SK-N-SH (cell line): ENCODE measurements around the gene SEZ6L2. TPM values are rescaled to one million over a fixed set of nuclear protein-coding genes. Genes with fewer than 3 reads are reported as not detected.

Experiments used
- CTCF ChIA-PET: fragments of 300-600, 350-600 bp; formaldehyde crosslinking; extraction: SDS; loops from one replicate; lab custom pipeline; 2021; lab: Yijun Ruan, JAX
- POLR2A ChIA-PET: fragments of 350-600 bp; sonication (Branson Sonifier 250); formaldehyde crosslinking; extraction: SDS; loops from one replicate; lab custom pipeline; 2020; ENCODE audit warnings: antibody characterized with exemption, inconsistent platforms; lab: Yijun Ruan, JAX
- DNase-seq: peaks from one replicate; pipeline ENCODE4 v3.0.0; 2012
- H2AFZ ChIP-seq: fragments of 200-600 bp; sonication (generic); 2 replicates; pipeline ENCODE4 v1.8.1; 2016; ENCODE audit warnings: antibody characterized with exemption, mild to moderate bottlenecking, low read depth
- H3F3A ChIP-seq: fragments of 200-600 bp; sonication (generic); replicated peaks from 2 replicates; pipeline ENCODE3; 2016; ENCODE audit warnings: antibody characterized with exemption, mild to moderate bottlenecking; ENCODE audit not compliant: insufficient read depth
- H3K27ac ChIP-seq, 2 experiments: fragments of 200-500 bp in 1 of 2; fragments of 200-600 bp in 1 of 2; sonication (Bioruptor generic) in 1 of 2; sonication (generic), shearing (Covaris generic) in 1 of 2; 2 replicates each; pipeline versions ENCODE4 v1.5.1 to v1.6.1; 2014 to 2016; ENCODE audit warnings: low read depth in 2 of 2, inconsistent platforms in 1 of 2, low read length in 1 of 2, mild to moderate bottlenecking in 1 of 2, mixed read lengths in 1 of 2
- H3K27me3 ChIP-seq: fragments of 200-600 bp; sonication (generic), shearing (Covaris generic); 2 replicates; pipeline ENCODE4 v1.6.1; 2016; ENCODE audit warnings: mixed run types; ENCODE audit not compliant: insufficient read depth
- H3K36me3 ChIP-seq, 2 experiments: fragments of 200-500 bp in 1 of 2; fragments of 200-600 bp in 1 of 2; sonication (Bioruptor generic) in 1 of 2; sonication (generic) in 1 of 2; replicated peaks in 1 of 2; 2 replicates each; pipeline versions ENCODE3 to v1.5.1; 2014 to 2016; ENCODE audit warnings: low read length in 1 of 2, mild to moderate bottlenecking in 1 of 2; ENCODE audit not compliant: insufficient read depth in 2 of 2, control insufficient read depth in 1 of 2
- H3K4me1 ChIP-seq, 2 experiments: fragments of 200-500 bp in 1 of 2; fragments of 200-600 bp in 1 of 2; sonication (Bioruptor generic) in 1 of 2; sonication (generic), shearing (Covaris generic) in 1 of 2; 2 replicates each; pipeline versions ENCODE4 v1.5.1 to v1.6.1; 2014 to 2016; ENCODE audit warnings: low read depth in 1 of 2, low read length in 1 of 2, mixed run types in 1 of 2; ENCODE audit not compliant: insufficient read depth in 2 of 2, control insufficient read depth in 1 of 2
- H3K4me2 ChIP-seq: fragments of 200-600 bp; sonication (generic), shearing (Covaris generic); 2 replicates; pipeline ENCODE4 v1.6.1; 2017; ENCODE audit warnings: mixed run types
- H3K4me3 ChIP-seq, 2 experiments: fragments of 200-500 bp in 1 of 2; fragments of 200-600 bp in 1 of 2; sonication (Bioruptor generic) in 1 of 2; sonication (generic), shearing (Covaris generic) in 1 of 2; 2 replicates each; pipeline versions ENCODE4 v1.5.1 to v1.8.1; 2014 to 2016; ENCODE audit warnings: low read depth in 2 of 2, inconsistent platforms in 1 of 2, low read length in 1 of 2, mild to moderate bottlenecking in 1 of 2, mixed read lengths in 1 of 2, moderate library complexity in 1 of 2
- H3K79me2 ChIP-seq: fragments of 200-600 bp; sonication (generic); 2 replicates; pipeline ENCODE4 v1.8.1; 2017; ENCODE audit warnings: mild to moderate bottlenecking; ENCODE audit not compliant: insufficient read depth
- H3K9ac ChIP-seq: fragments of 200-600 bp; sonication (generic); 2 replicates; pipeline ENCODE4 v1.6.1; 2017; ENCODE audit warnings: mixed run types
- H3K9me2 ChIP-seq: fragments of 200-600 bp; sonication (generic); 2 replicates; pipeline ENCODE4 v1.6.1; 2017; ENCODE audit warnings: mixed run types
- H3K9me3 ChIP-seq: fragments of 200-600 bp; sonication (generic); 2 replicates; pipeline ENCODE4 v1.6.1; 2017; ENCODE audit warnings: mixed run types, mild to moderate bottlenecking, moderate library complexity
- H4K20me1 ChIP-seq: fragments of 200-600 bp; sonication (generic); 2 replicates; pipeline ENCODE4 v1.6.1; 2017; ENCODE audit warnings: mild to moderate bottlenecking, mixed run types; ENCODE audit not compliant: insufficient read depth
- FOSL2 ChIP-seq: IDR thresholded peaks from 2 replicates; pipeline ENCODE4 v1.4.0; 2012; ENCODE audit warnings: low read depth, mild to moderate bottlenecking, moderate library complexity, borderline replicate concordance
- FOXM1 ChIP-seq: IDR thresholded peaks from 2 replicates; pipeline ENCODE4 v1.4.0; 2012; ENCODE audit warnings: low read depth, mild to moderate bottlenecking
- JUND ChIP-seq: IDR thresholded peaks from 2 replicates; pipeline ENCODE4 v1.4.0; 2012
- MEF2A ChIP-seq: IDR thresholded peaks from 2 replicates; pipeline ENCODE4 v1.4.0; 2012; ENCODE audit warnings: low read depth, borderline replicate concordance
- NFIC ChIP-seq: IDR thresholded peaks from 2 replicates; pipeline ENCODE4 v1.4.0; 2012; ENCODE audit warnings: borderline replicate concordance
- RXRA ChIP-seq: IDR thresholded peaks from 2 replicates; pipeline ENCODE4 v1.4.0; 2012; ENCODE audit warnings: low read depth, mild to moderate bottlenecking, borderline replicate concordance
- TCF12 ChIP-seq: IDR thresholded peaks from 2 replicates; pipeline ENCODE4 v1.4.0; 2012
- WGBS: methylation state at CpG from one replicate; pipeline ENCODE4 v1.1.6; 2017; ENCODE audit warnings: low lambda C conversion rate; 5-methylcytosine and 5-hydroxymethylcytosine counted together
- polyA plus RNA-seq, 3 experiments: library from polyadenylated mRNA; depleted of rRNA; stranded (reverse); fragments of >200 nt; gene quantifications; 2 replicates each; pipeline ENCODE4 v1.2.3, GENCODE V29; 2012
- TF ChIP-seq, protein P1 (sequence below): IDR thresholded peaks from 2 replicates; pipeline ENCODE4 v1.6.1; 2012; ENCODE audit warnings: mild to moderate bottlenecking, low read depth, low read length, moderate library complexity
- TF ChIP-seq, protein P2 (sequence below): IDR thresholded peaks from 2 replicates; pipeline ENCODE4 v1.4.0; 2012; ENCODE audit warnings: low read depth
- TF ChIP-seq, protein P3 (sequence below): fragments of 150-350 bp; IDR thresholded peaks from 2 replicates; pipeline ENCODE4 v1.6.1; 2016; ENCODE audit warnings: mild to moderate bottlenecking, low read depth, low read length
- TF ChIP-seq, protein P4 (sequence below): IDR thresholded peaks from 2 replicates; pipeline ENCODE4; 2012

SEZ6L2 gene
- polyA plus RNA-seq, 1 of the 3 experiments (the other 2 are of a cell fraction), result 59.8 TPM

GRCh38 chr16:29825145-29826044 is 74.0 kb downstream of the SEZ6L2 start (continued):
- TF ChIP-seq, protein P1, sequence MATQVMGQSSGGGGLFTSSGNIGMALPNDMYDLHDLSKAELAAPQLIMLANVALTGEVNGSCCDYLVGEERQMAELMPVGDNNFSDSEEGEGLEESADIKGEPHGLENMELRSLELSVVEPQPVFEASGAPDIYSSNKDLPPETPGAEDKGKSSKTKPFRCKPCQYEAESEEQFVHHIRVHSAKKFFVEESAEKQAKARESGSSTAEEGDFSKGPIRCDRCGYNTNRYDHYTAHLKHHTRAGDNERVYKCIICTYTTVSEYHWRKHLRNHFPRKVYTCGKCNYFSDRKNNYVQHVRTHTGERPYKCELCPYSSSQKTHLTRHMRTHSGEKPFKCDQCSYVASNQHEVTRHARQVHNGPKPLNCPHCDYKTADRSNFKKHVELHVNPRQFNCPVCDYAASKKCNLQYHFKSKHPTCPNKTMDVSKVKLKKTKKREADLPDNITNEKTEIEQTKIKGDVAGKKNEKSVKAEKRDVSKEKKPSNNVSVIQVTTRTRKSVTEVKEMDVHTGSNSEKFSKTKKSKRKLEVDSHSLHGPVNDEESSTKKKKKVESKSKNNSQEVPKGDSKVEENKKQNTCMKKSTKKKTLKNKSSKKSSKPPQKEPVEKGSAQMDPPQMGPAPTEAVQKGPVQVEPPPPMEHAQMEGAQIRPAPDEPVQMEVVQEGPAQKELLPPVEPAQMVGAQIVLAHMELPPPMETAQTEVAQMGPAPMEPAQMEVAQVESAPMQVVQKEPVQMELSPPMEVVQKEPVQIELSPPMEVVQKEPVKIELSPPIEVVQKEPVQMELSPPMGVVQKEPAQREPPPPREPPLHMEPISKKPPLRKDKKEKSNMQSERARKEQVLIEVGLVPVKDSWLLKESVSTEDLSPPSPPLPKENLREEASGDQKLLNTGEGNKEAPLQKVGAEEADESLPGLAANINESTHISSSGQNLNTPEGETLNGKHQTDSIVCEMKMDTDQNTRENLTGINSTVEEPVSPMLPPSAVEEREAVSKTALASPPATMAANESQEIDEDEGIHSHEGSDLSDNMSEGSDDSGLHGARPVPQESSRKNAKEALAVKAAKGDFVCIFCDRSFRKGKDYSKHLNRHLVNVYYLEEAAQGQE, result no peak
- TF ChIP-seq, protein P2, sequence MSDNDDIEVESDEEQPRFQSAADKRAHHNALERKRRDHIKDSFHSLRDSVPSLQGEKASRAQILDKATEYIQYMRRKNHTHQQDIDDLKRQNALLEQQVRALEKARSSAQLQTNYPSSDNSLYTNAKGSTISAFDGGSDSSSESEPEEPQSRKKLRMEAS, result peak; percentile 64; the same call in 1 of the 2 replicates

GRCh38 chr16:29824589-29825144 is 74.7 kb downstream of the SEZ6L2 start:
- WGBS, result 14% methylated on average over 7 of the region's 7 CpGs
- CTCF ChIA-PET, result interaction anchor here (0.8 to 14.0 kb wide), 4 partner anchors 9 to 196 kb away, joined by 3 to 129 read pairs (median 4); partner anchors contain the start of gene PAGR1

More at GRCh38 chr16:29824589-29825144, 74.7 kb downstream of the SEZ6L2 start:
- Histone ChIP-seq H3K4me1 (peaks cover 25 to 37% of the 10 kb centered on the region in 2 experiments; a peak in 3 of 4 replicates), H3K9me3 (no peaks in the 10 kb centered on the region), H2AFZ (no peak overlapping the region), H3K27me3 (no peaks in the 10 kb centered on the region), H4K20me1 (no peaks in the 10 kb centered on the region), H3K27ac (peak overlapping the region; percentile 54 to 97; a peak in 3 of 4 replicates), H3K36me3 (peaks cover under 1 to 8% of the 10 kb centered on the region in 2 experiments), H3K79me2 (peaks cover 86% of the 10 kb centered on the region), H3K9ac (peak overlapping the region; percentile 78), H3F3A (peaks cover 51% of the 10 kb centered on the region), H3K9me2 (no peaks in the 10 kb centered on the region), H3K4me3 (peak overlapping the region in 1 of 2 experiments; percentile 53; a peak in 2 of 4 replicates), H3K4me2 (peak overlapping the region; percentile 90)
- TF ChIP-seq, protein P3, sequence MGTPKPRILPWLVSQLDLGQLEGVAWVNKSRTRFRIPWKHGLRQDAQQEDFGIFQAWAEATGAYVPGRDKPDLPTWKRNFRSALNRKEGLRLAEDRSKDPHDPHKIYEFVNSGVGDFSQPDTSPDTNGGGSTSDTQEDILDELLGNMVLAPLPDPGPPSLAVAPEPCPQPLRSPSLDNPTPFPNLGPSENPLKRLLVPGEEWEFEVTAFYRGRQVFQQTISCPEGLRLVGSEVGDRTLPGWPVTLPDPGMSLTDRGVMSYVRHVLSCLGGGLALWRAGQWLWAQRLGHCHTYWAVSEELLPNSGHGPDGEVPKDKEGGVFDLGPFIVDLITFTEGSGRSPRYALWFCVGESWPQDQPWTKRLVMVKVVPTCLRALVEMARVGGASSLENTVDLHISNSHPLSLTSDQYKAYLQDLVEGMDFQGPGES, result no peak
- peak; percentile 63 for TF ChIP-seq TCF12
- TF ChIP-seq, protein P2, result peak; percentile 18; the same call in 1 of the 2 replicates
- TF ChIP-seq RXRA, result peak; percentile 30; the same call in 1 of the 2 replicates
- TF ChIP-seq, protein P4, sequence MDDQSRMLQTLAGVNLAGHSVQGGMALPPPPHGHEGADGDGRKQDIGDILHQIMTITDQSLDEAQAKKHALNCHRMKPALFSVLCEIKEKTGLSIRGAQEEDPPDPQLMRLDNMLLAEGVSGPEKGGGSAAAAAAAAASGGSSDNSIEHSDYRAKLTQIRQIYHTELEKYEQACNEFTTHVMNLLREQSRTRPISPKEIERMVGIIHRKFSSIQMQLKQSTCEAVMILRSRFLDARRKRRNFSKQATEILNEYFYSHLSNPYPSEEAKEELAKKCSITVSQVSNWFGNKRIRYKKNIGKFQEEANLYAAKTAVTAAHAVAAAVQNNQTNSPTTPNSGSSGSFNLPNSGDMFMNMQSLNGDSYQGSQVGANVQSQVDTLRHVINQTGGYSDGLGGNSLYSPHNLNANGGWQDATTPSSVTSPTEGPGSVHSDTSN, result peak; percentile 53
- TF ChIP-seq MEF2A, result no peak
- peak; percentile 48; the same call in 1 of the 2 replicates for TF ChIP-seq NFIC
- TF ChIP-seq FOSL2, result peak; percentile 85
- TF ChIP-seq FOXM1, result peak; percentile 21; the same call in 1 of the 2 replicates
- TF ChIP-seq JUND, result peak; percentile 74
- POLR2A ChIA-PET, result no interaction called here
- no peak for DNase-seq
